Measurements from ENCODE around the gene TAF9.
"Not testable (repeated sequence)": the region's sequence is repeated elsewhere in the genome, so short reads cannot be mapped to it uniquely, and the experiment has no call there.

TAF9 gene, protein sequence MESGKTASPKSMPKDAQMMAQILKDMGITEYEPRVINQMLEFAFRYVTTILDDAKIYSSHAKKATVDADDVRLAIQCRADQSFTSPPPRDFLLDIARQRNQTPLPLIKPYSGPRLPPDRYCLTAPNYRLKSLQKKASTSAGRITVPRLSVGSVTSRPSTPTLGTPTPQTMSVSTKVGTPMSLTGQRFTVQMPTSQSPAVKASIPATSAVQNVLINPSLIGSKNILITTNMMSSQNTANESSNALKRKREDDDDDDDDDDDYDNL

DNA sequence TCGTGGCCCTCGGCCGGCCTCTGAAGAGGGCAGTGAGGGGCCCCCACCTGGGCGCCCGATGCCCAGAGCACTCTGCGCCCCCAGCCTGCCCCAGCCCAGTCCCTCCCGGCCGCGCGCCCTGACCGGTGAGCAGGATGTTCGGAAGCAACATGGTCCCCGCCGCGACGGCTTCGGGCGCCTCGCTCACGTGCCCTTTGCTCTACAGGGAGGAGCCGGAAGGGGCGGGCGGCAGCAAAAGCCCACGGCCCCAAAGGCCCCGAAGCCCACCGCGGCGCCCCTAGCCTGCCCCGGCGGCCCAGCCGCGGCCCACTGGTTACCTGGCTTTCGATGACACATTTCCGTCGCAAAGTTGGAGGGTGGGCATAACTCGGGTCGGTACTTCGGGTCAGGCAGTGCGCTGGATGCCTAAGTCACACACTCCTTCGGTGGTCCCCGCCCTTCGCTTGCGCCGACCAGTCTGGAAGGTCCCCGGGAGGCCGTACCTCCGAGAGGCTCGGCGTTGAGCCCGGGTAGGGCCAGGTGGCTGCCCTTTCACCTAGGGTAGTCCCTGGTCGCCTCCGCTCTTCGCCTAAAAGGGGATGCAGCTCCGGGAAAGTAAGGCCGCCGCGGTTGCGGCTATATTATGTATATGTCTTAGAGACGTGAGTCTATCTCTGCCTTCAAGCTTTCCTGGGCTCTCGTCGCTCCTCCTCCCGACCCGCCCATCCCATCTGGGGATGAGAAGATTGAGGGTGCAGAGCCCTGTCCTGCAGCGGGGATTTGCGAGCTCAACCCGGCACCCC, at the start of gene TAF9, which contains the start of the genes AK6 and RAD17:
TSS of gene TAF9 (minus strand) at position 181 of the 782 bp plus-strand sequence. CDS start 3,783 bp downstream, outside the sequence.
TSS of gene AK6 (minus strand) at position 181 of the 782 bp plus-strand sequence. CDS start at position 151, 30 bp downstream.
TSS of gene RAD17 (plus strand) at position 479 of the 782 bp plus-strand sequence. CDS start 2,391 bp downstream, outside the sequence.
- peak; percentile 94 for DNase-seq (ENCODE audit: low spot score)

DNA sequence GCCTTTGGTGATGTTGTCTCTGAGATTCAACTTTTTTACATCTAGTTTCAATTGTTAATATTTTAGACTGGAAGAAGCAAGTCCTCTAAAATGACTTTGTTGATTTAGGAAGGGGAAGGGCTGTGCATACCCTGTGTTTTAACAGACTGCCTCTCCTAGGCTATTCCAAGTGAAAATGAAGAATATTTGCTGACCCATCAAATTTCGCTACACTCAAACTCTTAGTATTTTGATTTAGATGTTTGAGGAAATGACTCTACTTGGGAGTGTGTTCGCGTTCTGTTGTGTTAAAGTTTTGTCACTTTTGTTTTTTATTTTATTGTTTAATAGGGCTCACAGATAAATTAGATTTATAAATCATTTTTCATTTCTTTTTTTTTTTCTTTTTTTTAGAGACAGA, 49.2 kb upstream of the TAF9 start:
- no peak for DNase-seq (ENCODE audit: low spot score)

DNA sequence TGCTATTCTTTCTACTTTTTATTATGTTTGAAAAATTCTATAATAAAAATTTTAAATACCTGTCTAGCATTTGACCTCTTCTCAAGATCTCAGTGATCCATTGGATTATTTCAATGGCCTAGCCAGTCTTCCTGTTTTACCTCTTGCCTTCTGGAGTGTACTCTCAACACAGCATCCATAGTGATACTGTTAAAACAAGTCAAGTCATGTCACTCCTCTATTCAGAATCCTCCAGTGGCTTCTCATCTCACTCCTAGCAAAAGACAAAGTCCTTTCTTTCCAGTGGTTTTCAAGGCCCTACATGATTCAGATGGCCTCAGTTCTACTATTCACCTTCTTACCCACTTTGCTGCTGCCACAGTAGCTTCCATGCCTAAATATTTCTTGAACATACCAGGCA, 47.4 kb upstream of the TAF9 start:
- no peak for DNase-seq (ENCODE audit: low spot score)

DNA sequence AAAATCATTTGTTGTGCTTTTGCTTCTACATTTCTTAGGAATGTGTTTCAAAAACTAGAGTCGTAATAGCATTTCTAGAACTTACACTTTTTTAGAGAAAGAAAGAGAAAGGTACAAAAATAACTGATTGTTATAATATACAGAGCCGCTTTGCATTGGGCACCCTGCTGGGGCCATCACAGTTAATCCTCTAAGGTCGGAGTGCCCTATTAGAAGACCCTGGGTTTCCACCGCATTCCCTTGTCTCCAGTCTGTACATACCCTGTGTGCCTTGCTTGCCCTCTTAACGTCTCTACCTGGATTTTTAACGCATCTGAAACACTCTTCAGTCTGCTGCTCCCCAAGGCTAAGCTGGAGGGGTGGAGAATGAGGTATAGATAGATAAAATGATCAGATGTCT, 46.9 kb upstream of the TAF9 start:
- no peak for DNase-seq (ENCODE audit: low spot score)

DNA sequence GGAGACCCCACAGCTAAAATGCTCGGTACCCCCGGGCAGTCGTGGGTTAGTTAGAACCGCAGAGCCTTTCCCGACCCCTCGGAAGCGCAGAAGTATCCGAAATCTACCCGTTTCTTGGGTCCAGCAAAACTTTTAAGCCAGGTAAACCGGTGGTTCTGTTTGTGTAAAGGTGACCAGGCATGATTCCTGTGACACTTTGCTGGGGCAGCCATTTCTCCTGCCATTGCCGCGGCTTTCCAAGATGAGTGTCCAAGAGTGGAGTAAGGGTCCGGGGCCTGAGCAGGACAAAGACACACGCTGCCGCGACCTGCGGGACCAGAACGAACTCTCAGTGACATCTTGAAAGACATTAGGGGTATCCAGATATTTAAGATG, 46.3 kb upstream of the TAF9 start:
- peak; percentile 42 for DNase-seq (ENCODE audit: low spot score)

DNA sequence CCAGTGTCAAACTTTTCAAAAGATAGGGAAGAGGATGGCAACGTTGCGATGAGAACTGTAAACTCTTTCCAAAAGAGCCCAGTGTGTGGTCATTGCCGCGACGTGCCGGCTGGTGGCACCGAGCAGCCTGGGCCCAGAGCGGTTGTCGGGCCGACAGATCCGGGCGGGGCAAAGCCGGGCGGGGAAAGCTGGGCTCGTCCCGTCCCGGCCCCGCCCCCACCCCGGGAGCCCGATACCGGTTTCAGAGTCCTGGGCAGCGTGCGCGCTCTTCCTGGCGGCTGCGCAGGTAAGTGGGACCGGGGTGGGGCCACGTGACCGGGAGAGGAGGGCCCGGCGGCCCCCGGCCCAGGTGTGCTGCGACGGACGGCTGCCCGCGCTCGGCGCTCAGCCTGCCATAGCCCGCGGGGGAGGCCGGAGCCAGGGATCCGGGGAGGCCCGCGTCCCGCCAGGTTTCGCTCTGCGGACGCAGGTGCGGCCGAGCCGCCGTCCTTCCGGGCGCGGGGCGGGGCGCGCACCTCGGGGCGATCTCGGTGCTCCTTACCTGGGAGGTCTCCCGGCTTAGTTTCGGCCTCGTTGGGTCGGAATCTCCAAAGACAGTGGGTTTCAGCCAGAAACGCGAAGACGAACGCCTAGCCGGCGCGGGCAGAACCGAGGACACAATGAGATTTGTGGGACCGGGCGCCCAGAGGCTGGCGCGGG, 45.7 kb upstream of the TAF9 start, which contains the start of gene MARVELD2:
TSS of gene MARVELD2 (plus strand) at position 232 of the 699 bp plus-strand sequence. CDS start 4,270 bp downstream, outside the sequence.
- DNase-seq (ENCODE audit: low spot score), result peak; percentile 95

DNA sequence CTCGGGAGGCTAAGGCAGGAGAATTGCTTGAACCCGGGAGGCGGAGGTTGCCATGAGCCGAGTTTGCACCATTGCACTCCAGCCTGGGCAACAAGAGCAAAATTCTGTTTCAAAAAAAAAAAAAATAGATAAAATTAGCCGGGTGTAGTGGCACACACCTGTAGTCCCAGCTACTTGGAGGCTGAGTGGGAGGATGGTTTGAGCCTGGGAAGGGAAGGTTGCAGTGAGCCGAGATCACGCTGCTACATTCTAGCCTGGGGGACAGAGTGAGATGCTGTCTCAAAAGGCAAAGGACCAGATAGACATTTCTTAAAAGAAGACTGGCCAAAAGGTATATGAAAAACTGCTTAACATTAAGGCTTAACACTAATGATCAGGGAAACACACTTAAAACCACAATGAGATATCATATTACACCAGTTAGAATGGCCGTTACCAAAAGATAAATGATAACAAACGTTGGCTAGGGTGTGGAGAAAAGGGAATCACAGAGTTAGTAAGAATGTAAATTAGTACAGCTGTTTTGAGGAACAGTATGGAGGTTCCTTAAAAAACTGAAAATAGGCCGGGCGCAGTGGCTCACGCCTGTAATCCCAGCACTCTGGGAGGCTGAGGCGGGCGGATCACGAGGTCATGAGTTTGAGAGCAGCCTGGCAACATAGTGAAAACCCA, 35.5 kb upstream of the TAF9 start:
- DNase-seq (ENCODE audit: low spot score), result no peak

DNA sequence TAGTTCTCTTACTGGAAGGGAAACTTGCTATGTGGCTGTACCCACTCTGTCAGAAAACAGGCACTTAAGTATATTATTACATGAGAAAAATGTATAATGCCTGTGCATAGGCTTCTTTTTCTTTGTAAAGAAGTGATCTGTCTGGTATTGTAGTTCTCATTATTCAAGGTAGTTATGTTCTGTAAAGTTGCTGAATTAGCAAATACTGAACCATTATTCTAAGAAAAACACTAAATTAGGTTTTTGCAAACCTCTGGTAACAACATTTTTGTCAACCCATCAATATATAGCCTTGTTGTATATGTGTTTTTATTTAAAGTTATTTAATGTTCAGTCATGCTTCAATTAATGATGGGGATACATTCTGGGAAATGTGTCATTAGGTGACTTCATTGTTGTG, 9.1 kb upstream of the TAF9 start:
- DNase-seq (ENCODE audit: low spot score), result no peak

DNA sequence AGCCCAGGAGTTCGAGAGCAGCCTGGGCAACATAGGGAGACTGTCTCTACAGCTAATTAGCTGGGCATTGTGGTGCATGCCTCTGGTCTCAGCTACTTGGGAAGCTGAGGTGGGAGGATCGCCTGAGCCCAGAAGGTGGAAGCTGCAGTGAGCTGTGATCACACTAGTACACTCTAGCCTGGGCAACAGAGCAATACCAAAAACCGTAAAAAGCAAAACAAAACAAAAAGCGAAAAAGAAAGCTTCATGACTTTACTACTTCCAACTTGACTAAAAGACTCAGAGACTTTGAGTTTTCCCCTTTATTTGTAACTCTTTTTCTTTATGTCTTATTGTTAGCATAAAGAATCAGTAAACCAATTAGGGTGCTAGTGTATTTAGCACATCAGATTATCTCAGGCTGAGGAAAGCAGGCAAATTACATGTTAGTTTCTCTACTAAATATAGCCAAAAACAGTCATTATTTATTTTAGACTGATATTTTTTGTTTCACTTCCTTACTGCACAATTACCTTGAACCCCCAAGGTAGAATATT, 5.7 kb upstream of the TAF9 start:
- DNase-seq (ENCODE audit: low spot score), result no peak

DNA sequence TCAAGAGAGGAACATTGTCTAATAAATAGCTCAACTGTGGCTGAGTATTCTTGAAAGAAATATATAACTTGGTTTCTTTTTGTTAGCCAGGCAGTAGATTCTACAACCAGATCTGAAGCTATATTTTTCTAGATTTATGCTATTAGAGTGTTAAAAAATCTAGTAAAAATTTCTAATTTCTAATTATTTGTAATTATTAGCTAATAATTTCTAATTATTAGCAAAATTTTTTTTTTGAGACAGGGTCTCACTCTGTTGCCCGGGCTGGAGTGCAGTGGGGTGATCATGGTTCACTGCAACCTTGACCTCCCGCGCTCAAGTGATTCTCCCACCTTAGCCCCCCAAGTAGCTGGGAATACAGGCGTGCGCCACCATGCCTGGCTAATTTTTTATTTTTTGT, 3.1 kb upstream of the TAF9 start:
- no peak for DNase-seq (ENCODE audit: low spot score)

DNA sequence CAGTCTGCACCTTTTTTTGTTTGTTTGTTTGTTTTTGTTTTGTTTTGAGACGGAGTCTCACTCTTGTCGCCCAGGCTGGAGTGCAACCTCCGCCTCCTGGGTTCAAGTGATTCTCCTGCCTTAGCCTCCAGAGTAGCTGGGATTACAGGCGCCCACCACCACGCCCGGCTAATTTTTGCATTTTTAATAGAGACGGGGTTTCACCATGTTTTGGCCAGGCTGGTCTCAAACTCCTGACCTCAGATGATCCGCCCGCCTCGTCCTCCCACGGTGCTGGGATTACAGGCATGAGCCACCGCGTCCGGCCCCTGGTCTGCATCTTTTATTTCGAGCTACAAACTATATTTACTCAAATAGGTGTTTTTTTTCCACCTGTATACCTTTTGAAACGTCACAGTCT, 1.0 kb upstream of the TAF9 start:
- not testable (repeated sequence) for DNase-seq (ENCODE audit: low spot score)

DNA sequence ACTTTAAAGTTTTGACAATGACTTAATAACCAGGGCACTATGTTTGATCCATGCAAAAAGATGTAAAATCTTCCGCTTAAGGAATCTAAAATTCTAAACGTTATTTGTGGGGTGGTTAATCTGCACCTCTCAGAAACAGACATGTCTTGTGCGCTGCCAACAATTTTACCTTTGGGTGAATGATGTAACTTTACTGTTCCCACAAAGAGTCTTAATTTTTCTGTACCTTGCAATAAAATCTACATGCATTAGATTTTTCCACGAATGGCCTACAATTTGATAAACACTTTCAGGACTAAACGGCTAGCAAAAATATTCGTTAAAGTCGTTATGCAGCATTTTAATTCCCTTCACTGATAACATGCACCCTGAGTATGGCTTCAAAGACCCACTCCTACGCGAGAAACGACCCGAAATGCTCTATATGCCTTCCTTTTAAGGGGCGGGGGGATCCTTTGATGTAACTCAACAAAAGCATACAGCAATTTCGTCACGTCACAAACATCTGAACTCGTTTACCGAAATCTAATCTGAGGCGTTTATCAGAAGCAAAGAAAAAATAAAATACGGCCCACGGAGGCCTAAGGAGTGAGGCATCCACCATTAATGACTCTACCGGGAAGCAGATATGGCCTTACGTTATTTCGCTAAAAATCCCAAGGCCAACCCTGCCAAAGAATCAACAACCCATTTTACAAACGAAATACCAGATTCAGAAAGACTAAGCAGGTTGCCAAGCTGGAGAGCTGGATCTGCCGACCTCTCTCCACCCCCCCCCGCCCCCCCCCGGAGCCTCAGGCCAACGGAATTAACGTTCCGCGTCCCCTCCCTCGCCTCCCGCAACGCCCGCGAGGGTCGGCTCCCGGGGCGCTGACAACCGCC, 621 bp downstream of the TAF9 start:
- no peak for DNase-seq (ENCODE audit: low spot score)

DNA sequence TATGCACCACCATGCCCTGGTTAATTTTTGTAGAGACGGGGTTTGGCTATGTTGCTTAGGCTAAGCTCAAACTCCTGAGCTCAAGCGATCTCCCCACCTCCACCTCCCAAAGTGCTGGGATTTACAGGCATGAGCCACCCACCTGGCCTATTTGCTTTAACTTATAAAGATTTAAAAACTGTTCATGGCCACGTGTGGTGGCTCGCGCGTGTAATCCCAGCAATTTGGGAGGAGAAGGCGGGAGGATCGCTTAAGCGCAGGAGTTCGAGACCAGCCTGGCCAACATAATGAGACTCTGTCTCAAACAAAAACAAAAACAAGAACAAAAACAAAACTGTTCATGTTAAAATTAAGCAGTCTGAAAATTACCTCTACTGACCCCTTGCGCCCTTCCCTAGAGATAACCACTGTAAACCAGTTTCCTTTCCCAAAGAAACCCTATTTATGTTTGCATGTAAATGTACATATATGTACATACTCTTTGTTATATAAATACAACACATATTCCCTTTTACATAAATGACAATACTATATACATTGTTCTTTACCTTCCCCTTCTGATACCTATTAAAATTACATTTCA, 1.5 kb downstream of the TAF9 start:
- no peak for DNase-seq (ENCODE audit: low spot score)

DNA sequence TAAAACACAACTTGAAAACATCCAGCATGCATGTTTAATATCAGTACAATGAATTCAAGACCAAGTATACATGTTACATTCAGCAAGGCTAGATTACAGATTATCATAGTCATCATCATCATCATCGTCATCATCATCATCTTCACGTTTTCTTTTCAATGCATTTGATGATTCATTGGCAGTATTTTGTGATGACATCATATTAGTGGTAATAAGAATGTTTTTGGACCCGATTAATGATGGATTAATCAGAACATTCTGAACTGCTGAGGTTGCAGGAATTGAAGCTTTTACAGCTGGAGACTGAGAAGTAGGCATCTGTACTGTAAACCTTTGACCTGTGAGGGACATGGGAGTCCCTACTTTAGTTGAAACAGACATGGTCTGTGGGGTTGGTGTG, 4.5 kb downstream of the TAF9 start:
- DNase-seq (ENCODE audit: low spot score), result no peak

DNA sequence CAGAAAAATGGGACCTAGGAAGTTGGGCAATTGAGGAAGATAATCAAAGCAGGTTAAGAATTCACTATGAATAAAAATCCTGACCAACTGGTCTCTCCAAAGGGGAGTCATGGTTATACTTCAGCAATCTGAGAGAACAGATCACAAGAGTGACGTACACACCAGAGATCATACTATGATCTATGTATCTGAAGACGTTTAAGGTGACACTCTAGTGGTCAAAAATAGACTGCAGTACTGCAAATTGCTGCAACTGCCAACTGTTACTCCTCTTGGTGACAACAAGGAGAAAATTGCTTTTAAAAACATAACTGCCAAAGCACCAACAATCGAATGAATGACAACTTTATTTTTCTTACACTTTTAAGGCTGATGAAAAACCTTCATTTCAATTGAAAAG, 4.9 kb downstream of the TAF9 start:
- peak; percentile 14 for DNase-seq (ENCODE audit: low spot score)

DNA sequence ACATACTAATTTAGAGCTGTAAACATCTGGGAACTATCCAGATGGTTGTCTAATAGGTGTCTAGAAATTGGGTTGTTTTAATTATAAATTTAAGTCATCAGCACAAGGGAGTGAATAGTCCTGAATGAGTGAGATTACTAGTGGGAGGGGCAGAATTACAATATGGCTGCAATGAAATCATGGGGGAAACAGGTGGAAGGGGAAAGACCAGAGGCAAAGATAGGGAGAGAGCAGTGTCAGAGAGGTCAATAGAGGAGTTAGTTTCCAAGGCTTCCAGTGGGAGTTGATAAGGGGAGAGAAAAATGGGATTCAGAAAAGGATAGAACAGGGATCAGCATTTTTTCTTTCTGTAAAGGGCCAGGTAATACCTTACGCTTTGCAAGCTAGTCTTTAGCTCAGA, 8.9 kb downstream of the TAF9 start:
- DNase-seq (ENCODE audit: low spot score), result no peak

DNA sequence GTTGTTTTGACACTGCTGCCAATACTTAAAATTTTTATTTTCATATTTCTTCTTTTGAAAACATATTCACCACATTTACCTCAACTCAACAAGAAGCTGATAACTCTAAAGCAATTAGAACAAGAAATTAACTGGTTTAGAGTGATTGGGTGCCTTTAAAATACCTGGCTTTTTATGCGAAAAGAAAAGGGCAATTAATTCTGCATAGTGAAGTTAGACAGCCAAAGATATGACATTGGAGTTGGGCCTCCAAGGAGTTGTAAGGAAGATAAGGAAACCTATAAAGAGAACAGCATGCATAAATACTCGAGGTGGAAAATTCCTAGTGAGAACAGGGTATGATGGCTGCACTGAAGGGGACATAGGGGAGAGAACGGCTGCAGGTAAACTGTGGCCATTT, 9.6 kb downstream of the TAF9 start:
- no peak for DNase-seq (ENCODE audit: low spot score)

DNA sequence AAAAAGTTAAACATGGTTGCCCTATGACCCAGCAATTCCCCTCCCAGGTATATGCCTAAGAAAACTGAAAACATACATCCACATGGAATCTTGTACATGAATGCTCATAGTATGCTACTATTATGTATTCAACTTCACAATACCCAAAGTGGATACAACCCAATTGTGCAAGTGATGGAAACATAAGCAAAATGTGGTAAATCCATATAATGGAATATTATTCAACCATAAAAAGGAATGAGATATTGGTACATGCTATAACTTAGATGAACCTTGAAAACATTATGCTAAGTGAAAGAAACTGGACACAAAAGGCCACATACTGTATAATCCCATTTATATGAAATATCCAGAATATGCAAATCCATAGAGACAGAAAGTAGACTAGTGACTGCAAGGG, 18.7 kb downstream of the TAF9 start:
- DNase-seq (ENCODE audit: low spot score), result no peak

DNA sequence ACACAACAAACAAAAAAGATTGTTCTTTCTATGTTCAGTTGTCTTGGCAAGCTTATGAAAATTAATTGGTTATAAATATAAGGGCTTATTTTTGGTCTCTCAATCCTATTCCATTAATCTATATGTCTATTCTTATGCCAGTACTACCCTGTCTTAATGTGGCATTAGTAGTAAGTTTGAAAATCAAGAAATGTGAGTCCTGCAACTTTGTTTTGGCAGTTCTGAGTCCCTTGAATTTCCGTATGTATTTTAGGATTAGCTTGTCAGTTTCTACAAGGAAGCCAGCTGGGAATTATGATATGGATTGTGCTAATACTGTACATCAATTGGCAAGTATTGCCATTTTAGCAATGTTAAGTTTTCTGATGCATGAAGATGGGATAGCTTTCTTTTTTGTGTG, 26.2 kb downstream of the TAF9 start:
- no peak for DNase-seq (ENCODE audit: low spot score)

DNA sequence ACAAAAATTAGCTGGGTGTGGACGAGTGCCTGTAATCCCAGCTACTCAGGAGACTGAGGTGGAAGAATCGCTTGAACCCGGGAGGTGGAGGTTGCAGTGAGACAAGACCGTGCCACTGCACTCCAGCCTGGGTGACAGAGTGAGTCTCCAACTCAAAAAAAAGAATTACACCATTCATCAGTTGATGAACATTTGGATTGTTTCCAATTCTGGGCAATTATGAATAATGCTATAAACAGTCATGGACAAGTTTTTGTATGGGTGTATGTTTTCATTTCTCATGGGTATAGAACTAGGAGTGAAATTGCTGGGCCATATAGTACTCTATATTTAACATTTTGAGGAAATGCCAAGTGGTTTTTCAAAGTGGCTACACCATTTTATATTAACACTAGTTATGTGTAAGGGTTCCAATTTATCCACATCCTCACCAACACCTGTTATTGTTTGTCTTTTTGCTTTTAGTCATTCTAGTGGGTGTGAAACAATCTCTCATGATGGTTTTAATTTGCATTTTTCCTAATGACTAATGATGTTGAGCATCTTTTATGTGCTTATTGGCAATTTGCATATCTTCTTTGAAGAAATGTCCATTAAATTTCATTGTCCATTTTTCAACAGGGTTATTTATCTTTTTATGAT, 27.7 kb downstream of the TAF9 start:
- DNase-seq (ENCODE audit: low spot score), result no peak
